Measurements from ENCODE around the gene PSMB4.

GRCh38 chr1:151356696-151357095 lies 42.7 kb upstream of the PSMB4 start:
- TF ChIP-seq CTCF (optimal IDR thresholded peaks at IDR 0.05 in 1 of 3, IDR thresholded peaks at IDR 0.05 in 1 of 3, conservative IDR thresholded peaks at IDR 0.05 in 1 of 3; ENCODE audit: extremely low read depth in 1 of 3, insufficient read depth in 2 of 3, low read length in 3 of 3) = no peak
- TF ChIP-seq EZH2 (IDR thresholded peaks at IDR 0.05; ENCODE audit: low read length) = no peak

Measured in keratinocyte (primary cell).